Liver (tissue), 9 donors: ENCODE results near the gene TAF8. TPM values are rescaled to one million over a fixed set of nuclear protein-coding genes. Genes with fewer than 3 reads are reported as not detected.

Experiments used
- DNase-seq: peaks from one replicate; pipeline ENCODE4 v3.0.0-alpha.2; 2017; ENCODE audit warnings: low spot score
- H3K27ac ChIP-seq, 2 donors: one replicate each; pipeline ENCODE4 v1.7.0; 2013; ENCODE audit warnings: inconsistent platforms in 2 of 2, low read length in 2 of 2, control low read depth in 1 of 2, low read depth in 1 of 2, mild to moderate bottlenecking in 1 of 2
- H3K27me3 ChIP-seq, 4 donors: one replicate each; pipeline versions ENCODE4 v1.6.1 to v1.7.0; 2013; ENCODE audit warnings: low read length in 3 of 4, inconsistent platforms in 1 of 4, mild to moderate bottlenecking in 1 of 4, moderate library complexity in 1 of 4; ENCODE audit not compliant: control insufficient read depth in 4 of 4, insufficient read depth in 4 of 4
- H3K36me3 ChIP-seq, 4 donors: one replicate each; pipeline versions ENCODE4 v1.6.1 to v1.7.0; 2013; ENCODE audit warnings: low read length in 3 of 4, mild to moderate bottlenecking in 3 of 4, low read depth in 1 of 4, moderate library complexity in 1 of 4; ENCODE audit not compliant: control insufficient read depth in 4 of 4, insufficient read depth in 3 of 4
- H3K4me1 ChIP-seq, 4 donors: one replicate each; pipeline versions ENCODE4 v1.6.1 to v1.7.0; 2013; ENCODE audit warnings: low read length in 3 of 4, mild to moderate bottlenecking in 3 of 4, moderate library complexity in 1 of 4; ENCODE audit not compliant: control insufficient read depth in 4 of 4, insufficient read depth in 4 of 4
- H3K4me3 ChIP-seq, 3 donors: one replicate each; pipeline versions ENCODE4 v1.6.1 to v1.7.0; 2013; ENCODE audit warnings: low read length in 3 of 3, control low read depth in 1 of 3, low read depth in 1 of 3, mild to moderate bottlenecking in 1 of 3
- H3K9ac ChIP-seq, 2 donors: one replicate each; pipeline ENCODE4 v1.7.0; 2013; ENCODE audit warnings: low read length in 2 of 2, mild to moderate bottlenecking in 2 of 2, moderate library complexity in 2 of 2, control low read depth in 1 of 2, low read depth in 1 of 2
- H3K9me3 ChIP-seq, 4 donors: one replicate each; pipeline versions ENCODE4 v1.6.1 to v1.7.0; 2013; ENCODE audit warnings: low read length in 3 of 4; ENCODE audit not compliant: control insufficient read depth in 4 of 4
- EGR1 ChIP-seq, 2 donors: IDR thresholded peaks; 2 replicates each; pipeline ENCODE4 v1.6.1; 2016 to 2018; ENCODE audit warnings: antibody characterized with exemption in 2 of 2, low read depth in 2 of 2
- FOXA1 ChIP-seq: IDR thresholded peaks from 2 replicates; pipeline ENCODE4 v1.6.1; 2016; ENCODE audit warnings: antibody characterized with exemption
- FOXA2 ChIP-seq: IDR thresholded peaks from 2 replicates; pipeline ENCODE4 v1.6.1; 2016; ENCODE audit warnings: antibody characterized with exemption
- HNF4A ChIP-seq, 2 donors: conservative IDR thresholded peaks; 2 replicates each; pipeline ENCODE4 v1.6.1; 2016; ENCODE audit warnings: antibody characterized with exemption in 2 of 2, mild to moderate bottlenecking in 2 of 2
- HNF4G ChIP-seq: IDR thresholded peaks from 2 replicates; pipeline ENCODE4 v1.6.1; 2016; ENCODE audit warnings: antibody characterized with exemption
- JUND ChIP-seq, 2 donors: IDR thresholded peaks; 2 replicates each; pipeline ENCODE4 v1.6.1; 2016; ENCODE audit warnings: antibody characterized with exemption in 2 of 2
- NR2F2 ChIP-seq: IDR thresholded peaks from 2 replicates; pipeline ENCODE4 v1.6.1; 2016; ENCODE audit warnings: antibody characterized with exemption
- RAD21 ChIP-seq, 2 donors: IDR thresholded peaks; 2 replicates each; pipeline ENCODE4 v1.6.1; 2016; ENCODE audit warnings: antibody characterized with exemption in 2 of 2, mild to moderate bottlenecking in 2 of 2
- RXRA ChIP-seq, 2 donors: IDR thresholded peaks; 2 replicates each; pipeline ENCODE4 v1.6.1; 2017 to 2018; ENCODE audit warnings: antibody characterized with exemption in 2 of 2, mild to moderate bottlenecking in 1 of 2
- SP1 ChIP-seq: IDR thresholded peaks from 2 replicates; pipeline ENCODE4 v1.6.1; 2018; ENCODE audit warnings: antibody characterized with exemption, mild to moderate bottlenecking
- TAF1 ChIP-seq: conservative IDR thresholded peaks from 2 replicates; pipeline ENCODE4 v1.6.1; 2016; ENCODE audit warnings: antibody characterized with exemption, mild to moderate bottlenecking
- YY1 ChIP-seq: IDR thresholded peaks from 2 replicates; pipeline ENCODE4 v1.6.1; 2016; ENCODE audit warnings: antibody characterized with exemption, mild to moderate bottlenecking
- WGBS: extraction: QIAGEN DNeasy Blood & Tissue Kit; methylation state at CpG from one replicate; pipeline ENCODE4 v1.1.7; 2013; 5-methylcytosine and 5-hydroxymethylcytosine counted together
- polyA plus RNA-seq, 2 donors: library from polyadenylated mRNA; stranded (reverse) in 1 of 2; unstranded in 1 of 2; fragments of 200-250 nt in 1 of 2; fragments of >200 nt in 1 of 2; fragmentation: Nextera tagmentation in 1 of 2; extraction: Ambion mirVana in 1 of 2; gene quantifications; one replicate each; pipeline versions ENCODE4 v1.2.1 to v1.2.3, GENCODE V29; 2013 to 2015
- total RNA-seq, 2 donors: library from RNA; depleted of rRNA; stranded (reverse); fragments of >200 nt; gene quantifications; one replicate each; pipeline ENCODE4 v1.2.3, GENCODE V29; 2014
- TF ChIP-seq, protein P1 (sequence below): fragments of 150-350 bp; IDR thresholded peaks from 2 replicates; pipeline ENCODE4 v1.5.1; 2017; ENCODE audit warnings: improper control_type of control experiment, low read depth, low read length; ENCODE audit not compliant: missing input control
- TF ChIP-seq, protein P2 (sequence below): IDR thresholded peaks from 2 replicates; pipeline ENCODE4 v1.6.1; 2016; ENCODE audit warnings: antibody characterized with exemption, mild to moderate bottlenecking
- TF ChIP-seq, protein P3 (sequence below): IDR thresholded peaks from 2 replicates; pipeline ENCODE4 v1.6.1; 2016; ENCODE audit warnings: antibody characterized with exemption
- TF ChIP-seq, protein P4 (sequence below): IDR thresholded peaks from 2 replicates; pipeline ENCODE4 v1.6.1; 2016; ENCODE audit warnings: antibody characterized with exemption
- donor health status: healthy.
- donor health status: healthy.
- donor health status: healthy.
- donor health status: healthy.
- donor health status: healthy.

TAF8 gene
- total and polyA plus RNA-seq, 4 donors, result 3.9 to 11.3 (median 7.4) TPM

DNA sequence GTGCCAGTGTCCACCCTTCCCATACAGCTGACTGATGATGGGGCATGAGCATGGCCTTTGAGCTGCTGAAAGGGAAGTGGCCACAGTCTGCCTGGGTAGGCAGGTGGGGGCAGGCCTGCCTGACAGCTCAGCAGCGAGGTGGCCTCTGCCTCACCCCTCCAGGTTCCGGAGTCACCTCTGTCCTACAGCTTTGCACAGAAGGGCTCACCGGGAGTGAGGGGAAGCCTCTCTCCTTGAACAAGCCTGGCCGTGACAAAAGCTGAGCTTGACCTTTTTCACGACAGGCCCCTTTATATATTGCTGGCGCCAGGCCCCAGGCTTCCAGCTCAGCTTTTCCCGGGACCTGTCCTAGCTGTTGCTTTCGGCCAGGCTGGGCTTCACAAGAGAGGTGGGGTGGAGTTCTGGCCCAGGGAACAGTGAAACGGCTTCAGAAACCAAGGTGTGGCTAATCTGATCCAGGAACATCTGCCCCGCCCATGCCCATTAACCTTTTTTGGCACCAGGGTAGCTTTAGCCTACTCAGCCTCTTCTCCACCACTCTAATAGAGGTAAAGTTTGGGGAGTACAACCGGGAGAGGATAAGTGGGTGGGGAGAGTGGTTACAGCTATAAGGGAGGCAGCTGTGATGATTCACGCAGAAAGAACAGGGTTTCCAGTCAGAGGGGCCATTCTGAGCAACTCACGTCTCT lies 49.2 kb downstream of the TAF8 start:
- DNase-seq, result no peak
- no peaks in the 10 kb centered on the region for H3K36me3 ChIP-seq
- no peak overlapping the region for H3K4me3 ChIP-seq
- no peak overlapping the region for H3K9ac ChIP-seq
- H3K9me3 ChIP-seq, result no peaks in the 10 kb centered on the region
- peaks cover 0 to 4% (median 2%) of the 10 kb centered on the region in 4 donors for H3K4me1 ChIP-seq
- 76% methylated on average over 13 of the region's 13 CpGs for WGBS
- H3K27me3 ChIP-seq, result no peaks in the 10 kb centered on the region
- no peak overlapping the region for H3K27ac ChIP-seq
- no peak for TF ChIP-seq SP1
- TF ChIP-seq TAF1, result no peak
- TF ChIP-seq EGR1 (IDR thresholded peaks at IDR 0.05; ENCODE audit: low read depth in 2 of 2), result no peak
- no peak for TF ChIP-seq RAD21 (IDR thresholded peaks at IDR 0.05)
- TF ChIP-seq, protein P1, sequence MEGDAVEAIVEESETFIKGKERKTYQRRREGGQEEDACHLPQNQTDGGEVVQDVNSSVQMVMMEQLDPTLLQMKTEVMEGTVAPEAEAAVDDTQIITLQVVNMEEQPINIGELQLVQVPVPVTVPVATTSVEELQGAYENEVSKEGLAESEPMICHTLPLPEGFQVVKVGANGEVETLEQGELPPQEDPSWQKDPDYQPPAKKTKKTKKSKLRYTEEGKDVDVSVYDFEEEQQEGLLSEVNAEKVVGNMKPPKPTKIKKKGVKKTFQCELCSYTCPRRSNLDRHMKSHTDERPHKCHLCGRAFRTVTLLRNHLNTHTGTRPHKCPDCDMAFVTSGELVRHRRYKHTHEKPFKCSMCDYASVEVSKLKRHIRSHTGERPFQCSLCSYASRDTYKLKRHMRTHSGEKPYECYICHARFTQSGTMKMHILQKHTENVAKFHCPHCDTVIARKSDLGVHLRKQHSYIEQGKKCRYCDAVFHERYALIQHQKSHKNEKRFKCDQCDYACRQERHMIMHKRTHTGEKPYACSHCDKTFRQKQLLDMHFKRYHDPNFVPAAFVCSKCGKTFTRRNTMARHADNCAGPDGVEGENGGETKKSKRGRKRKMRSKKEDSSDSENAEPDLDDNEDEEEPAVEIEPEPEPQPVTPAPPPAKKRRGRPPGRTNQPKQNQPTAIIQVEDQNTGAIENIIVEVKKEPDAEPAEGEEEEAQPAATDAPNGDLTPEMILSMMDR, result no peak
- no peak for TF ChIP-seq YY1
- TF ChIP-seq NR2F2, result no peak
- TF ChIP-seq JUND (IDR thresholded peaks at IDR 0.05), result no peak
- TF ChIP-seq FOXA2, result no peak

DNA sequence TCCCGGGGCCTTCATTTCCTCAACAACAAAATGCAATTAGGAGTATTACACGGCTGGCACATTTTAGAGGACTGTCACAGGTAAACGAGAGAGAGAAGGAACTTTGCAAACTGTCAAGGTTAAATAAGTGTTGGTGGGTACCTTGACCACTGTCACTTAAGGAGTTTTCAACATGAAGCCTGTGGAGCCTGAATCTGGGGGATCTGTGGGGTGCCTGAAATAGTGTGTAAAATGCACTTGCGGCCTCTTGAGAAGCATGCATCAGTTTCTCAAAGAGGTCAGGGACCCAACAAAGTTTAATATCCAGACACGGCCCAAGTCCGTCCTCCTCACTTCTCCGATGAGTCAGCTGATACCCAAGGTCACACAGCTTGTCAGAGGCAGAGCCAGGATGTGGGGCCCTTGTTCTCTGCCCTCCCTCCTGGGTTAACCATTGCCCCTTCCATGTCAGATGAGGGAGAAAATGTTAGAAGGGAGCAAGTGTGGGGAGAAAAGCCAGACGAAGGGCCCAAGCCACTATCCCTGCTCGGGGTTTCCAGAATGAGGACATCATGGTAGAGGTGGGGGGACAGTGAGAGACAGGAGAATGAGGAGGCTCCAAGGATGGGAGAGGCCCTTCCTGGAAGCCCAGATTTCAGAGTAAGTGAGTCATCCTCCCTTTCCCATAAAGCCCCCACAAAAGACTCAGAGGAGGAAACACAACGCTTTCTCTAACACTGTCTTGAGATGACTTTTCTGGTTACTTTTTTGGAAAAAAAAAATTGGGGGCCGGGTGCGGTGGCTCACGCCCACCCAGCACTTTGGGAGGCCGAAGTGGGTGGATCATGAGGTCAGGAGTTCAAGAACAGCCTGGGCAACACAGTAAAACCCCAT lies 49.9 kb downstream of the TAF8 start:
- no peak overlapping the region for H3K9ac ChIP-seq
- WGBS, result 77% methylated on average over 14 of the region's 14 CpGs

More for the DNA sequence above, 49.9 kb downstream of the TAF8 start:
- Histone ChIP-seq H3K36me3 (no peaks in the 10 kb centered on the region), H3K27ac (no peak overlapping the region), H3K4me1 (peaks cover 0 to 5% (median 2%) of the 10 kb centered on the region in 4 donors), H3K27me3 (no peaks in the 10 kb centered on the region), H3K4me3 (no peak overlapping the region), H3K9me3 (no peaks in the 10 kb centered on the region)
- no peak for TF ChIP-seq TAF1
- TF ChIP-seq, protein P2, sequence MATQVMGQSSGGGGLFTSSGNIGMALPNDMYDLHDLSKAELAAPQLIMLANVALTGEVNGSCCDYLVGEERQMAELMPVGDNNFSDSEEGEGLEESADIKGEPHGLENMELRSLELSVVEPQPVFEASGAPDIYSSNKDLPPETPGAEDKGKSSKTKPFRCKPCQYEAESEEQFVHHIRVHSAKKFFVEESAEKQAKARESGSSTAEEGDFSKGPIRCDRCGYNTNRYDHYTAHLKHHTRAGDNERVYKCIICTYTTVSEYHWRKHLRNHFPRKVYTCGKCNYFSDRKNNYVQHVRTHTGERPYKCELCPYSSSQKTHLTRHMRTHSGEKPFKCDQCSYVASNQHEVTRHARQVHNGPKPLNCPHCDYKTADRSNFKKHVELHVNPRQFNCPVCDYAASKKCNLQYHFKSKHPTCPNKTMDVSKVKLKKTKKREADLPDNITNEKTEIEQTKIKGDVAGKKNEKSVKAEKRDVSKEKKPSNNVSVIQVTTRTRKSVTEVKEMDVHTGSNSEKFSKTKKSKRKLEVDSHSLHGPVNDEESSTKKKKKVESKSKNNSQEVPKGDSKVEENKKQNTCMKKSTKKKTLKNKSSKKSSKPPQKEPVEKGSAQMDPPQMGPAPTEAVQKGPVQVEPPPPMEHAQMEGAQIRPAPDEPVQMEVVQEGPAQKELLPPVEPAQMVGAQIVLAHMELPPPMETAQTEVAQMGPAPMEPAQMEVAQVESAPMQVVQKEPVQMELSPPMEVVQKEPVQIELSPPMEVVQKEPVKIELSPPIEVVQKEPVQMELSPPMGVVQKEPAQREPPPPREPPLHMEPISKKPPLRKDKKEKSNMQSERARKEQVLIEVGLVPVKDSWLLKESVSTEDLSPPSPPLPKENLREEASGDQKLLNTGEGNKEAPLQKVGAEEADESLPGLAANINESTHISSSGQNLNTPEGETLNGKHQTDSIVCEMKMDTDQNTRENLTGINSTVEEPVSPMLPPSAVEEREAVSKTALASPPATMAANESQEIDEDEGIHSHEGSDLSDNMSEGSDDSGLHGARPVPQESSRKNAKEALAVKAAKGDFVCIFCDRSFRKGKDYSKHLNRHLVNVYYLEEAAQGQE, result no peak
- TF ChIP-seq RXRA (IDR thresholded peaks at IDR 0.05), result no peak
- no peak for TF ChIP-seq FOXA1
- TF ChIP-seq, protein P3, sequence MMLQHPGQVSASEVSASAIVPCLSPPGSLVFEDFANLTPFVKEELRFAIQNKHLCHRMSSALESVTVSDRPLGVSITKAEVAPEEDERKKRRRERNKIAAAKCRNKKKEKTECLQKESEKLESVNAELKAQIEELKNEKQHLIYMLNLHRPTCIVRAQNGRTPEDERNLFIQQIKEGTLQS, result no peak
- TF ChIP-seq, protein P4, sequence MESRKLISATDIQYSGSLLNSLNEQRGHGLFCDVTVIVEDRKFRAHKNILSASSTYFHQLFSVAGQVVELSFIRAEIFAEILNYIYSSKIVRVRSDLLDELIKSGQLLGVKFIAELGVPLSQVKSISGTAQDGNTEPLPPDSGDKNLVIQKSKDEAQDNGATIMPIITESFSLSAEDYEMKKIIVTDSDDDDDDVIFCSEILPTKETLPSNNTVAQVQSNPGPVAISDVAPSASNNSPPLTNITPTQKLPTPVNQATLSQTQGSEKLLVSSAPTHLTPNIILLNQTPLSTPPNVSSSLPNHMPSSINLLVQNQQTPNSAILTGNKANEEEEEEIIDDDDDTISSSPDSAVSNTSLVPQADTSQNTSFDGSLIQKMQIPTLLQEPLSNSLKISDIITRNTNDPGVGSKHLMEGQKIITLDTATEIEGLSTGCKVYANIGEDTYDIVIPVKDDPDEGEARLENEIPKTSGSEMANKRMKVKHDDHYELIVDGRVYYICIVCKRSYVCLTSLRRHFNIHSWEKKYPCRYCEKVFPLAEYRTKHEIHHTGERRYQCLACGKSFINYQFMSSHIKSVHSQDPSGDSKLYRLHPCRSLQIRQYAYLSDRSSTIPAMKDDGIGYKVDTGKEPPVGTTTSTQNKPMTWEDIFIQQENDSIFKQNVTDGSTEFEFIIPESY, result no peak
- no peak for TF ChIP-seq HNF4G
- no peak for TF ChIP-seq YY1
- no peak for TF ChIP-seq NR2F2
- TF ChIP-seq HNF4A (conservative IDR thresholded peaks at IDR 0.05), result no peak
- no peak for DNase-seq
